Natural killer cell treated with Interleukin-12 subunit alpha and Interleukin-12 subunit beta and Interleukin-15 and Interleukin-18, amount 100 ng/mL, for 72 hours (primary cell): ENCODE measurements around the gene RESF1. TPM values are rescaled to one million over a fixed set of nuclear protein-coding genes. Genes with fewer than 3 reads are reported as not detected.
"Not testable (repeated sequence)": the region's sequence is repeated elsewhere in the genome, so short reads cannot be mapped to it uniquely, and the experiment has no call there.

Source experiments
- ATAC-seq, 2 donors: fragments of 150-1000 bp; cut with Tn5 transposase in 1 of 2; sonication (Bioruptor Pico), chemical (Tn5 transposase) in 1 of 2; 2 replicates each; pipeline ENCODE4 v1.10.0; 2021
- DNase-seq: peaks from one replicate; pipeline ENCODE4 v3.0.0; 2022; ENCODE audit warnings: low spot score
- H3K27ac Mint-ChIP-seq, 2 donors: 1 replicate in 1 of 2; 2 replicates in 1 of 2; pipeline ENCODE4 v1.8.0; 2022; ENCODE audit warnings: mixed read lengths in 2 of 2, mild to moderate bottlenecking in 1 of 2, moderate library complexity in 1 of 2
- H3K27me3 Mint-ChIP-seq, 2 donors: 1 replicate in 1 of 2; 2 replicates in 1 of 2; pipeline ENCODE4 v1.8.0; 2022; ENCODE audit warnings: mixed read lengths in 2 of 2
- H3K36me3 Mint-ChIP-seq: one replicate; pipeline ENCODE4 v1.8.0; 2022; ENCODE audit warnings: mixed read lengths
- H3K4me1 Mint-ChIP-seq, 2 donors: 1 replicate in 1 of 2; 2 replicates in 1 of 2; pipeline ENCODE4 v1.8.0; 2022; ENCODE audit warnings: low read depth in 2 of 2, mixed read lengths in 2 of 2, mild to moderate bottlenecking in 1 of 2
- H3K4me3 Mint-ChIP-seq: one replicate; pipeline ENCODE4 v1.8.0; 2022; ENCODE audit warnings: mixed read lengths
- H3K9me3 Mint-ChIP-seq: 2 replicates; pipeline ENCODE4 v1.8.0; 2022; ENCODE audit warnings: mixed read lengths
- total RNA-seq, 2 donors: library from RNA; stranded (reverse); gene quantifications; one replicate each; pipeline ENCODE4 v1.2.3, GENCODE V29; 2022

The RESF1 gene, protein sequence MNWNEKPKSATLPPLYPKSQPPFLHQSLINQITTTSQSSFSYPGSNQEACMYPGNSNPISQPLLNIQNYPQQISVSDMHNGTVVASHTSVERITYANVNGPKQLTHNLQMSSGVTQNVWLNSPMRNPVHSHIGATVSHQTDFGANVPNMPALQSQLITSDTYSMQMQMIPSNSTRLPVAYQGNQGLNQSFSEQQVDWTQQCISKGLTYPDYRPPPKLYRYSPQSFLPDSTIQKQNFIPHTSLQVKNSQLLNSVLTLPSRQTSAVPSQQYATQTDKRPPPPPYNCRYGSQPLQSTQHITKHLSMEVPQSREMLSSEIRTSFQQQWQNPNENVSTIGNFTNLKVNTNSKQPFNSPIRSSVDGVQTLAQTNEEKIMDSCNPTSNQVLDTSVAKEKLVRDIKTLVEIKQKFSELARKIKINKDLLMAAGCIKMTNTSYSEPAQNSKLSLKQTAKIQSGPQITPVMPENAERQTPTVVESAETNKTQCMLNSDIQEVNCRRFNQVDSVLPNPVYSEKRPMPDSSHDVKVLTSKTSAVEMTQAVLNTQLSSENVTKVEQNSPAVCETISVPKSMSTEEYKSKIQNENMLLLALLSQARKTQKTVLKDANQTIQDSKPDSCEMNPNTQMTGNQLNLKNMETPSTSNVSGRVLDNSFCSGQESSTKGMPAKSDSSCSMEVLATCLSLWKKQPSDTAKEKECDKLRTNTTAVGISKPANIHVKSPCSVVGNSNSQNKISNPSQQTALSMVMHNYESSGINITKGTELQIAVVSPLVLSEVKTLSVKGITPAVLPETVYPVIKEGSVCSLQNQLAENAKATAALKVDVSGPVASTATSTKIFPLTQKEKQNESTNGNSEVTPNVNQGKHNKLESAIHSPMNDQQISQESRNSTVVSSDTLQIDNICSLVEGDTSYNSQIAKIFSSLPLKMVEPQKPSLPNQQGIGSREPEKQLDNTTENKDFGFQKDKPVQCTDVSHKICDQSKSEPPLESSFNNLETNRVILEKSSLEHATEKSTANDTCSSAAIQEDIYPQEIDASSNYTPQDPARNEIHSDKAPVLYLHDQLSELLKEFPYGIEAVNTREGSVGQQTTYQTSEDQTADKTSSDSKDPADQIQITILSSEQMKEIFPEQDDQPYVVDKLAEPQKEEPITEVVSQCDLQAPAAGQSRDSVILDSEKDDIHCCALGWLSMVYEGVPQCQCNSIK (N-terminal part only)
- 100 to 1,000 TPM in 1 of 2 donors, 10 to 100 TPM in 1; 71.7 to 107 TPM for total RNA-seq

DNA sequence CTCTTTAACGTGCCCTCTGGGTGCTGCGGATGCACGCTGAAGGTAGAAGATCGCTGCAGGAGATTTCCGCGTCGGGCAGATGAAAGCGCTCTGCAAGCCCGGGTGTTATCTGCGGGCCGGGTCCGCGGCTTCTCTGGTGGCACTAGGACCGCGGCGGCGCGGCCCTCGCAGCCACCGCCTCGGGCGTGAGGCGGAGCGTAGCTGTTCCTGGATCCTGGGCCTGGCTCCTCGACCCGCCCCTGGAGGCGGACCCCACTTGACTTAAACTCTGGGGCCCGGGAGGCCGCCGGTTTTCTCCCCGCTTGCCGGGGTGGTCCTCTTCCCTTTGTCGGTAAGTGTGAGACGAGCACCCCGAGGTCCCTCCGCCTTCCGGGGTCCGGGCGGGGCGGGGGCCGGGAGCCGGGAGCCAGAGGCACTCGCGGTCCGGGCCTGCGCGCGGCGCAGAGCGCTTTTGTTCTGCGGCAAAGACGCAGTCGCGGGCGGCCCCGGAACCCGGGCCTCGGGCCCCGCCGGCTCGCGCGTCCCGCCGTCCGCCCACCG is at the start of gene RESF1:
Gene RESF1 (plus strand): TSS at position 255 of the 540 bp plus-strand sequence. CDS start 21,541 bp downstream, outside the sequence.
- DNase-seq (peak; percentile 92), ATAC-seq (peak; percentile 94 to 96)
- no peaks in the 10 kb centered on the region for H3K27me3 Mint-ChIP-seq
- peak within 1 kb of the TSS; percentile 93 to 96 for H3K27ac Mint-ChIP-seq
- H3K36me3 Mint-ChIP-seq: peaks cover 22% of the 10 kb centered on the region
- peaks cover 65 to 72% of the 10 kb centered on the region in 2 donors for H3K4me1 Mint-ChIP-seq
- H3K9me3 Mint-ChIP-seq: peaks cover 5% of the 10 kb centered on the region
- peak within 1 kb of the TSS; percentile 98 for H3K4me3 Mint-ChIP-seq

DNA sequence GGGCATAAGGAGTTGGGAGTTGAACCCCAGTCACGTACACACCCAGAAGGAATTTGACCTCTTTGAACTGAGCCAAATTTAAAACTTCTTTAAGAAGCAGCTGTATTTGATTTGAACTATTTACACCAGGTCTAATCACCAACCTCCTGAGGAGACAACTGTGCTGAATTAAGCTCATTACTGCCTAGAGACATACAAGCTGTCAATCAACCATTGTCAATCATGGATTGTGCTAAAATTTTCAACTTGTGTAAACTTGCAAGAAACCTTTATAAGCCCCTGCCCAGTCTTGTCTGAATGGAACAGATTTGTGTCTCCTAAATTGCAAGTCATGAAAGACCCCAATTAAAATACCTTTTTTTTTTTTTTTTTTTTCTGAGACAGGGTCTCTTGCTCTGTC is 44.3 kb upstream of the RESF1 start:
- H3K9me3 Mint-ChIP-seq: peaks cover 4% of the 10 kb centered on the region
- no peaks in the 10 kb centered on the region for H3K27me3 Mint-ChIP-seq
- no peak overlapping the region for H3K27ac Mint-ChIP-seq
- DNase-seq (no peak), ATAC-seq (no peak)
- no peaks in the 10 kb centered on the region for H3K4me1 Mint-ChIP-seq
- peaks cover 14% of the 10 kb centered on the region for H3K36me3 Mint-ChIP-seq
- H3K4me3 Mint-ChIP-seq: no peak overlapping the region

DNA sequence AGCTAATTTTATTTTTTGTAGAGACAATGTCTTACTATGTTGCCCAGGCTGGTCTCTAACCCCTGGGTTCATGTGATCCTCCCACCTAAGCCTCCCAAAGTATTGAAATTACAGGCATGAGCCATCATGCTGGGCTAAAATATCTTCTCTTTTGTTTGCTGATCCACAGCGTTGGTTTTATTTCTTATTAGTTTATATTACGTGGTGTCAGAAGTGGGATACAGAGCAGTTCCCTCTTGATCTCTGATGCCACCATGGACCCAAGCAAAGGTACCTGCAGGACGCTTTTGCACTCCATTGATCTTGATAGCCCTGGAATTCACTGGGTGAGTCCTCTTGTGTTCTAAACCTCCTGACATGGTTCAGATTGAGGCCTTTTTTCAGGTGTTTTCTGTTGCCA is 43.8 kb upstream of the RESF1 start:
- H3K9me3 Mint-ChIP-seq: peaks cover 4% of the 10 kb centered on the region
- no peak overlapping the region for H3K4me3 Mint-ChIP-seq

DNA sequence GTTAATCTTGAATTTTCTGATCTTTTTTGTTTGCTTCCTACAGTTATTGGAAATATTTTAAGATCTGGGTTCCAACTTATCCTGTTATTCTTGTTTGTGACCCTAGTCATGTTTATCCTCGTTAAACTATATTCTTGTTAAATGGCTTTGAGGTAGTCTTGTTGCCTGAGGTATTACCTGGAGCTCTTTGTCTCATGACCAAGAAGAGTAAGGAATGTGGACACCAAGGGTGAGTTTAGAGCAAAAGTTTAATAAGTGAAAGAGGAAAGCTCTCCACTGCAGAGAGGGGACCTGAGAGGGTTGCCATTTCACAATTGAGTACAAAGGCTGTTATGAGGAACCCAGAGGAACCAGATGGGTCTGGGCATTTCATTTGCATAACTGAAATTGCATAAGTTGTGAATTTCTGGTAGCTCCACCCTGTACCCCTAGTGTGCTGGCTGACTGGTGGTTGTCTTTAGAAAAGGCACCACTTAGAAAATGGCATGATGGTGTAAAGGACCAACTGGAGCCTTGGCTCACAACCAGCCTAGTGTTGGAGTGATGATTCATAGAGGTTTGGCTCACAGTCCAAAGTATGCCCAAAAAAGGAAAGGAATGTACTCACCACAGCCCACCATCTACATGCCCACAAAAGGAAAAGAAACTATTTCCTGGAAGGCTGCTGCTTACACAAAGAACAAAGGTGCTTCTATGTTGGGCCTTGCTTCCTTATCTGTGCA is 36.7 kb upstream of the RESF1 start:
- Mint-ChIP-seq H3K27me3 (no peaks in the 10 kb centered on the region), H3K4me1 (peaks cover 6 to 11% of the 10 kb centered on the region in 2 donors), H3K9me3 (peaks cover 9% of the 10 kb centered on the region), H3K4me3 (peak overlapping the region; percentile 27), H3K36me3 (peaks cover 26% of the 10 kb centered on the region), H3K27ac (peak overlapping the region; percentile 51 to 71)
- peak; percentile 79 to 94 for ATAC-seq
- DNase-seq: no peak

More for the DNA sequence above, 43.8 kb upstream of the RESF1 start:
- Mint-ChIP-seq H3K27ac (peak overlapping the region; percentile 18 to 46), H3K36me3 (peaks cover 11% of the 10 kb centered on the region), H3K4me1 (no peaks in the 10 kb centered on the region), H3K27me3 (no peaks in the 10 kb centered on the region)
- DNase-seq: no peak
- no peak for ATAC-seq

DNA sequence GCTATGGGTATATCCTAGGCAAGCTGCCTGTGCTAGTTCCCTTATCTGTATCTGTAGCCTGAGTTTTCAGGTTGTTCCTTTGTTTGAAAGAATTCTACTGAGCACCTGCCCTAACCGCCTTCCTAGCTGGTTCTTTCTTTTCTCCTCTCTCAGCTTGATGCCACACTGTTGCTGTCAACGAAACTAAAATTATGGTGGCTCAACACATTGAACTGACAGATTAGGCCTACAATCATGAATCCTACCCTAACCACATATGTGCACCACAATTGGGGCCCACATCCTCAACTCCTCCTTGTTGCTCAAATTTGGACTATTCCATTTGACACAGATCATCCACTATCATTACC is 36.2 kb upstream of the RESF1 start:
- ATAC-seq (peak; percentile 25 to 27), DNase-seq (no peak)
- Mint-ChIP-seq H3K9me3 (peaks cover 9% of the 10 kb centered on the region), H3K4me3 (peak overlapping the region; percentile 27), H3K27ac (peak overlapping the region; percentile 51 to 71), H3K4me1 (peaks cover 6 to 11% of the 10 kb centered on the region in 2 donors), H3K36me3 (peaks cover 26% of the 10 kb centered on the region), H3K27me3 (no peaks in the 10 kb centered on the region)

DNA sequence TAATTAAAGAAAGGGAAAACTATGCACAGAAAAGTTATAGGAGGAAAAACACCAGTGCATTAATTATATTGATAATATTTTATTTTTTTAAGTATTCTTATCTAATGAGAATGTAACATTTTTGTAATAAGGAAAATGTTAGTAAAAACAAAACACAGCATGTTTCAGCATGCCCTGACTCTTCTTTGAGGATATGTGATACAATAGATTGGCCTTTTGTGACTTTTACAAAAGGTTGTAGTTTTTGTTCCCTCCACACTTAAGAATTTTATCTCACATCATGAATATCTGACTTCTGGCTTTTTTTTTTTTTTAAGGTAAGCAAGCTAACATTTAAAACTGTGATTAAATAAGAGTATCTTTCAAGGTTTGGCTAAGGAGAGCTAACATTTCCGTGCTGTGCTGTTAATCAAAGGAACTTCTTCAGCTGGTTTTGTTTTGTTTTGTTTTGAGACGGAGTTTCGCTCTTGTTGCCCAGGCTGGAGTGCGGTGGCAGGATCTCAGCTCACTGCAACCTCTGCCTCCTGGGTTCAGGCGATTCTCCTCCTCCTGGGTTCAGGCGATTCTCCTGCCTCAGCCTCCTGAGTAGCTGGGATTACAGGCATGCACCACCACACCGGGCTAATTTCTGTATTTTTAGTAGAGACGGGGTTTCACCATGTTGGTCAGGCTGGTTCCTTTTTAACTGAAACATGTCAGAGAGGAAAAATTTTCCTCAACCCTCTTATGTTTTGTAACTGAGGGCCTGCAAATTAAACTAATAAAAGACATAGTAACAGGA is 30.8 kb upstream of the RESF1 start:
- Mint-ChIP-seq H3K9me3 (peaks cover 7% of the 10 kb centered on the region), H3K27ac (peak overlapping the region; percentile 23 to 30)

DNA sequence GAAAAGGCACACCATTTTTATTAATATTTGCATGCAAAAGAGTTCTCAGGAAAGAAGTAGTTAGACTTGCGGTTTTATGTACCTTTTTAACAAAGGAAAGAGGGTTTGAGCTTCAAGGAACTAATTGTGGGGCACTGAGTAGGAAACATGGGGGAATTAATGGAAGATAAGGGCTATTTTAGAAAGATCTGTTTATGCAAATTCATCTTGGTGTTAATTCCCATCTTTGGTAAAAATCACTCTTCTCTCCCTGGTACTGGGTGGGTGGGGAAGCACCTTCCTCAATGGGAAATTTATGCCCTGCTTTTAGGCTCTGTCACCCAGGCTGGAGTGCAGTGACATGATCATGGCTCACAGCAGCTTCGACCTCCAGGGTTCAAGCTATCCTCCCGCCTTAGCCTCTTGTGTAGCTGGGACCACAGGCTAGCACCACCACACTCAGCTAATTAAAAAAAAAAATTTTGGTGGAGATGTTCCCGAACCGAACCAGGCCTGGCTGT is 30.1 kb upstream of the RESF1 start:
- H3K4me1 Mint-ChIP-seq: peaks cover 35 to 37% of the 10 kb centered on the region in 2 donors
- ATAC-seq (no peak), DNase-seq (no peak)
- H3K9me3 Mint-ChIP-seq: peaks cover 7% of the 10 kb centered on the region
- H3K27me3 Mint-ChIP-seq: no peaks in the 10 kb centered on the region
- H3K27ac Mint-ChIP-seq: peak overlapping the region; percentile 23 to 30
- peak overlapping the region; percentile 67 for H3K4me3 Mint-ChIP-seq
- peaks cover 10% of the 10 kb centered on the region for H3K36me3 Mint-ChIP-seq

More for the DNA sequence above, 30.8 kb upstream of the RESF1 start:
- H3K4me1 Mint-ChIP-seq: peaks cover 29 to 33% of the 10 kb centered on the region in 2 donors
- DNase-seq (no peak), ATAC-seq (no peak)
- peak overlapping the region; percentile 67 for H3K4me3 Mint-ChIP-seq
- no peaks in the 10 kb centered on the region for H3K27me3 Mint-ChIP-seq
- peaks cover 14% of the 10 kb centered on the region for H3K36me3 Mint-ChIP-seq

DNA sequence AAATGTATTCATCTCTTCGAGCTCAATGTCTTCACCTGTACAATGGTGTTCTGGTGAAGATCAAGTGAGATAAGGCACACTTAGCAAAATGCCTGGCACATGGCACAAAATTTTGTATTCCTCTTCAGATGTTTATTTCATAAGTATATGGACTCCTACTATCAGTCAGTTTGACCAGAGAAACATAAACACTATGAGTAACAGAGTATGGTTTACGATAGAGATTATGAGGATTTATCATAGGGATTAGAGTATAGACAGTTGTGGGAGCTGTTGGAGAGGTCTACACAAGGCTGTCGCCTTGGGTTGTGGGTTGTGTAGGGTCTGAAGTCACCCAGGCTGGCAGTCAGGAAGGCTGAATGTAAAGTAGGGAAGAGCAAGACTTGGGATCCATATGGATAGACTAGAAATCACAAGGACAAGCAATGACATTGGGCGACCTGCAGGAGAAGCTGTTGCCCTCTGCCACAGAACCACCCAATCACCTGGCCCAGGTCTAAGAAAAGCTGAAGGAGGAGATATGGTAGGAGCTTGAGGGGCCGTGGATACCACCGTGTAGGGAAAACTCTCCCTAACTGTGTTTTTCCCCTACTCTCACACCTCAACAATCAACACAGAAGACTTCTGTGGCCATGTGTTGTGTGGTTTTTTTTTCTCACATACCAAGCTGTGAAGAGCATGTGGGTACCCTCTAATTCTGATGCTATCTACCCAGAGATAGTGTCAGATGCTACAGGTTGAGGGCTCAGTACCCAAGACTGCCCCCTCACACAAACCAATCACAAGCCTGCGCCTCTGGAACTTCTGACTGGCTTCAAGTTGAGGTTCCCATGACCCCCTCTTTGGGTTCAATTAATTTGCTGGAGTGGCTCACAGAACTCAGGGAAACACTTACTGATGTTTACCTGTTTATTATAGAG is 27.2 kb upstream of the RESF1 start:
- no peaks in the 10 kb centered on the region for H3K27me3 Mint-ChIP-seq

DNA sequence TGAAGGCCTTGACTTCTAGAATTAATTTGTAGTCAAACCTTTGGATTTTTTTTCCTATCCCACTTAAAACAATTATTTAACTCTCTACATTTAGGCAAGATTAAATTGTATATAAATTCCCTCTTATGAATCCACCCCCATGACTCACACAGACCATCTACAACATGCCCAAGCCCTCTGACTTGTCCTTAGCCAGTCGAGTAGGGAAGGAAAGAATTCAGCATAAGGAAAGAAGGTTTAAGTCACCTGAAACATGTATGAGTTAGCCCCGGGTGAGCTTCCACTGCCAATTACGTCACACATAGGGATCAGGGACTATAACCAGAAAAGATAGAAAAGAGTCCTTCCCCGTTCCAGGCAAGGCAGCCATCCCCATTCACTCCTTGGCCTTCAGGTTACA is 14.9 kb upstream of the RESF1 start:
- Mint-ChIP-seq H3K27ac (no peak overlapping the region), H3K9me3 (peaks cover 13% of the 10 kb centered on the region), H3K4me1 (peaks cover 0 to 3% of the 10 kb centered on the region in 2 donors), H3K27me3 (no peaks in the 10 kb centered on the region), H3K36me3 (peaks cover 20% of the 10 kb centered on the region), H3K4me3 (no peak overlapping the region)
- DNase-seq: no peak
- ATAC-seq: no peak

More for the DNA sequence above, 27.2 kb upstream of the RESF1 start:
- peaks cover 7% of the 10 kb centered on the region for H3K9me3 Mint-ChIP-seq
- H3K36me3 Mint-ChIP-seq: peaks cover 16% of the 10 kb centered on the region
- H3K4me3 Mint-ChIP-seq: peak overlapping the region; percentile 35
- H3K4me1 Mint-ChIP-seq: peaks cover 42 to 45% of the 10 kb centered on the region in 2 donors
- peak overlapping the region; percentile 30 to 38 for H3K27ac Mint-ChIP-seq
- peak; percentile 84 to 85 for ATAC-seq
- DNase-seq: peak; percentile 68

DNA sequence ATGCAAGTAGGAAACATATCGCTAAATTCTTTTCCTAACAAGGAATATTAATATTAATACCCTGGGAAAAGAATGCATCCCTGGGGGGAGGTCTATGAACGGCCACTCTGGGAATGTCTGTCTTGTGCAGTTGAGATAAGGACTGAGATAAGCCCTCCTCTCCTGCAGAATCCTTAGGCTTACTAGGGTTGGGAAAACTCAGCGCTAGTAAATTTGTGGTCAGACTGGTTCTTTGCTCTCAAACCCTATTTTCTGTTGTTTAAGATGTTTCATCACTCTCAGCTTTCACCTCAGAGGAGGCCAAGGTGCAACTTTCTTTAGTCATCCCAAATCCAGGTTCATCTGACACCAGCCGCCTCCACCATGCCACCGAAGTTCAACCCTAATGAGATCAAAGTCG is 11.2 kb upstream of the RESF1 start:
- DNase-seq (no peak), ATAC-seq (no peak)
- Mint-ChIP-seq H3K9me3 (peaks cover 13% of the 10 kb centered on the region), H3K4me1 (peaks cover 17 to 19% of the 10 kb centered on the region in 2 donors), H3K27ac (no peak overlapping the region), H3K36me3 (peaks cover 28% of the 10 kb centered on the region), H3K27me3 (no peaks in the 10 kb centered on the region), H3K4me3 (no peak overlapping the region)

DNA sequence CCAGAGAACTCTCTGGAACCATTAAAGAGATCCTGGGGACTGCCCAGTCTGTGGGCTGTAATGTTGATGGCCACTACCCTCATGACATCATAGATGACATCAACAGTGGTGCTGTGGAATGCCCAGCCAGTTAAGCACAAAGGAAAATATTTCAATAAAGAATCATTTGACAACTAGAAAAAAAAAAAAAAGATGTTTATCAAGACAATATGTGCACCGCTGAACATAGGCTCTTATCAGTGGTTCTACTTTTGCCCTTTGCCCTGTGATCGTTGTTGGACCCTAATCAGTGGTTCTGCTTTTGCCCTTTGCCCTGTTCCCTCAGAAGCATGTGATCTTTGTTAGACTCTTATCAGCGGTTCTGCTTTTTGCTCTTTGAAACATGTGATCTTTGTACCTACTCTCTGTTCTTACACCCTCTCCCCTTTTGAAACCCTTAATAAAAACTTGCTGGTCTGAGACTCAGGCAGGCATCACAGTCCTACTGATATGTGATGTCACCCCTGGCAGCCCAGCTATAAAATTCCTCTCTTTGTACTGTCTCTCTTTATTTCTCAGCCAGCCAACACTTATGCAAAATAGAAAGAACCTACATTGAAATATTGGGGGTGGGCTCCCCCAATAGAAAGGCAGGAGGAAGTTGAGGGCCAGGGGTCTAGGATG is 10.4 kb upstream of the RESF1 start:
- Mint-ChIP-seq H3K27ac (peak overlapping the region in 1 of 2 donors; percentile 45), H3K4me1 (peaks cover 22 to 24% of the 10 kb centered on the region in 2 donors), H3K9me3 (peaks cover 13% of the 10 kb centered on the region), H3K36me3 (peaks cover 28% of the 10 kb centered on the region)
- H3K27me3 Mint-ChIP-seq, DNase-seq, H3K4me3 Mint-ChIP-seq, ATAC-seq: not testable (repeated sequence)
